H1 (cell line): ENCODE results near the gene PGBD5.

Source experiments
- BCL11A ChIP-seq, 2 experiments: IDR thresholded peaks; one replicate each; pipeline ENCODE4 v1.6.1; 2011; ENCODE audit warnings: low read depth in 2 of 2, low read length in 2 of 2, mild to moderate bottlenecking in 2 of 2
- CHD1 ChIP-seq: IDR thresholded peaks from 2 replicates; pipeline ENCODE4 v1.6.1; 2012; ENCODE audit warnings: low read depth, low read length, improper control_type of control experiment
- EGR1 ChIP-seq: IDR thresholded peaks from 2 replicates; pipeline ENCODE4 v1.6.1; 2011; ENCODE audit warnings: low read depth, low read length, borderline replicate concordance
- EZH2 ChIP-seq: fragments of 200-600 bp; sonication (generic); IDR thresholded peaks from 2 replicates; pipeline ENCODE4 v1.7.1; 2012; ENCODE audit warnings: low read depth, mild to moderate bottlenecking, moderate library complexity, low read length, inconsistent platforms; ENCODE audit not compliant: severe bottlenecking
- MAFK ChIP-seq: IDR thresholded peaks from 2 replicates; pipeline ENCODE4 v1.6.1; 2012; ENCODE audit warnings: low read depth, mild to moderate bottlenecking, improper control_type of control experiment, low read length
- RAD21 ChIP-seq, 2 experiments: IDR thresholded peaks in 1 of 2; conservative IDR thresholded peaks in 1 of 2; 2 replicates each; pipeline ENCODE4 v1.6.1; 2011; ENCODE audit warnings: low read depth in 2 of 2, low read length in 2 of 2, improper control_type of control experiment in 1 of 2, inconsistent platforms in 1 of 2, mild to moderate bottlenecking in 1 of 2, moderate library complexity in 1 of 2
- RXRA ChIP-seq: IDR thresholded peaks from 2 replicates; pipeline ENCODE4 v1.6.1; 2011; ENCODE audit warnings: low read depth, mild to moderate bottlenecking, low read length, moderate library complexity; ENCODE audit not compliant: insufficient read depth
- SP4 ChIP-seq: IDR thresholded peaks from 2 replicates; pipeline ENCODE4 v1.6.1; 2012; ENCODE audit warnings: low read length, inconsistent platforms
- TBP ChIP-seq: IDR thresholded peaks from 2 replicates; pipeline ENCODE4 v1.6.1; 2011; ENCODE audit warnings: low read depth, low read length, improper control_type of control experiment
- TF ChIP-seq, protein P1 (sequence below), 3 experiments: IDR thresholded peaks; 1 replicate in 2 of 3; 2 replicates in 1 of 3; pipeline versions ENCODE4 v1.5.1 to v1.6.1; 2011; ENCODE audit warnings: low read length in 3 of 3, mild to moderate bottlenecking in 3 of 3, inconsistent platforms in 2 of 3, low read depth in 1 of 3, moderate library complexity in 1 of 3; ENCODE audit not compliant: insufficient read depth in 1 of 3; ENCODE audit errors: control extremely low read depth in 1 of 3
- TF ChIP-seq, protein P2 (sequence below): IDR thresholded peaks from 2 replicates; pipeline ENCODE4 v1.6.1; 2011; ENCODE audit warnings: low read depth, mild to moderate bottlenecking, low read length; ENCODE audit not compliant: insufficient read depth
- TF ChIP-seq, protein P3 (sequence below): fragments of 300-600 bp; sonication (generic); IDR thresholded peaks from 2 replicates; pipeline ENCODE4 v1.7.1; 2012; ENCODE audit warnings: low read length, moderate library complexity, mild to moderate bottlenecking, inconsistent platforms; ENCODE audit not compliant: insufficient replicate concordance

DNA sequence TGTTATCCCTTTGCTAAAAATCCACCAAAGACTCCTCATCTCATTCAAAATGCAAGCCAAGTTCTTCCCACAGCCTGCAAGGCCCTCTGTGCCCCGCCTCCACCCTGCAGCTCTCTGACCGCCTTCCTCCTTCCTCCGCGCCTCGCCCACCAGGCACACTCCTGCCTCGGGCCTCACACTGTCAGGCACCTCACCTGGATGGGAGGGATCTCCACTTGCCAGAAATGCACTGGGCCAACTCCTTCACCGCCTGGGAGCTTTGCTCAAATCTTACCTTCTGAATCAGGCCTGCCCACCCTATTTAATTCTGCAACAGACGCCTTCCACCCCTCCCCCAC, 26.2 kb downstream of the PGBD5 start:
- no peak for TF ChIP-seq CHD1
- TF ChIP-seq, protein P1, sequence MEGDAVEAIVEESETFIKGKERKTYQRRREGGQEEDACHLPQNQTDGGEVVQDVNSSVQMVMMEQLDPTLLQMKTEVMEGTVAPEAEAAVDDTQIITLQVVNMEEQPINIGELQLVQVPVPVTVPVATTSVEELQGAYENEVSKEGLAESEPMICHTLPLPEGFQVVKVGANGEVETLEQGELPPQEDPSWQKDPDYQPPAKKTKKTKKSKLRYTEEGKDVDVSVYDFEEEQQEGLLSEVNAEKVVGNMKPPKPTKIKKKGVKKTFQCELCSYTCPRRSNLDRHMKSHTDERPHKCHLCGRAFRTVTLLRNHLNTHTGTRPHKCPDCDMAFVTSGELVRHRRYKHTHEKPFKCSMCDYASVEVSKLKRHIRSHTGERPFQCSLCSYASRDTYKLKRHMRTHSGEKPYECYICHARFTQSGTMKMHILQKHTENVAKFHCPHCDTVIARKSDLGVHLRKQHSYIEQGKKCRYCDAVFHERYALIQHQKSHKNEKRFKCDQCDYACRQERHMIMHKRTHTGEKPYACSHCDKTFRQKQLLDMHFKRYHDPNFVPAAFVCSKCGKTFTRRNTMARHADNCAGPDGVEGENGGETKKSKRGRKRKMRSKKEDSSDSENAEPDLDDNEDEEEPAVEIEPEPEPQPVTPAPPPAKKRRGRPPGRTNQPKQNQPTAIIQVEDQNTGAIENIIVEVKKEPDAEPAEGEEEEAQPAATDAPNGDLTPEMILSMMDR (IDR thresholded peaks at IDR 0.05; ENCODE audit: control extremely low read depth in 1 of 3, insufficient read depth in 1 of 3, low read depth in 1 of 3, low read length in 3 of 3) = no peak
- TF ChIP-seq RAD21 (IDR thresholded peaks at IDR 0.05 in 1 of 2, conservative IDR thresholded peaks at IDR 0.05 in 1 of 2; ENCODE audit: low read depth in 2 of 2, low read length in 2 of 2) = no peak
- no peak for TF ChIP-seq RXRA
- TF ChIP-seq TBP = no peak
- TF ChIP-seq EZH2 = no peak
- TF ChIP-seq EGR1 = no peak
- no peak for TF ChIP-seq SP4
- no peak for TF ChIP-seq BCL11A (IDR thresholded peaks at IDR 0.05; ENCODE audit: low read depth in 2 of 2, low read length in 2 of 2)
- TF ChIP-seq MAFK = no peak
- TF ChIP-seq, protein P2, sequence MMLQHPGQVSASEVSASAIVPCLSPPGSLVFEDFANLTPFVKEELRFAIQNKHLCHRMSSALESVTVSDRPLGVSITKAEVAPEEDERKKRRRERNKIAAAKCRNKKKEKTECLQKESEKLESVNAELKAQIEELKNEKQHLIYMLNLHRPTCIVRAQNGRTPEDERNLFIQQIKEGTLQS = no peak
- TF ChIP-seq, protein P3, sequence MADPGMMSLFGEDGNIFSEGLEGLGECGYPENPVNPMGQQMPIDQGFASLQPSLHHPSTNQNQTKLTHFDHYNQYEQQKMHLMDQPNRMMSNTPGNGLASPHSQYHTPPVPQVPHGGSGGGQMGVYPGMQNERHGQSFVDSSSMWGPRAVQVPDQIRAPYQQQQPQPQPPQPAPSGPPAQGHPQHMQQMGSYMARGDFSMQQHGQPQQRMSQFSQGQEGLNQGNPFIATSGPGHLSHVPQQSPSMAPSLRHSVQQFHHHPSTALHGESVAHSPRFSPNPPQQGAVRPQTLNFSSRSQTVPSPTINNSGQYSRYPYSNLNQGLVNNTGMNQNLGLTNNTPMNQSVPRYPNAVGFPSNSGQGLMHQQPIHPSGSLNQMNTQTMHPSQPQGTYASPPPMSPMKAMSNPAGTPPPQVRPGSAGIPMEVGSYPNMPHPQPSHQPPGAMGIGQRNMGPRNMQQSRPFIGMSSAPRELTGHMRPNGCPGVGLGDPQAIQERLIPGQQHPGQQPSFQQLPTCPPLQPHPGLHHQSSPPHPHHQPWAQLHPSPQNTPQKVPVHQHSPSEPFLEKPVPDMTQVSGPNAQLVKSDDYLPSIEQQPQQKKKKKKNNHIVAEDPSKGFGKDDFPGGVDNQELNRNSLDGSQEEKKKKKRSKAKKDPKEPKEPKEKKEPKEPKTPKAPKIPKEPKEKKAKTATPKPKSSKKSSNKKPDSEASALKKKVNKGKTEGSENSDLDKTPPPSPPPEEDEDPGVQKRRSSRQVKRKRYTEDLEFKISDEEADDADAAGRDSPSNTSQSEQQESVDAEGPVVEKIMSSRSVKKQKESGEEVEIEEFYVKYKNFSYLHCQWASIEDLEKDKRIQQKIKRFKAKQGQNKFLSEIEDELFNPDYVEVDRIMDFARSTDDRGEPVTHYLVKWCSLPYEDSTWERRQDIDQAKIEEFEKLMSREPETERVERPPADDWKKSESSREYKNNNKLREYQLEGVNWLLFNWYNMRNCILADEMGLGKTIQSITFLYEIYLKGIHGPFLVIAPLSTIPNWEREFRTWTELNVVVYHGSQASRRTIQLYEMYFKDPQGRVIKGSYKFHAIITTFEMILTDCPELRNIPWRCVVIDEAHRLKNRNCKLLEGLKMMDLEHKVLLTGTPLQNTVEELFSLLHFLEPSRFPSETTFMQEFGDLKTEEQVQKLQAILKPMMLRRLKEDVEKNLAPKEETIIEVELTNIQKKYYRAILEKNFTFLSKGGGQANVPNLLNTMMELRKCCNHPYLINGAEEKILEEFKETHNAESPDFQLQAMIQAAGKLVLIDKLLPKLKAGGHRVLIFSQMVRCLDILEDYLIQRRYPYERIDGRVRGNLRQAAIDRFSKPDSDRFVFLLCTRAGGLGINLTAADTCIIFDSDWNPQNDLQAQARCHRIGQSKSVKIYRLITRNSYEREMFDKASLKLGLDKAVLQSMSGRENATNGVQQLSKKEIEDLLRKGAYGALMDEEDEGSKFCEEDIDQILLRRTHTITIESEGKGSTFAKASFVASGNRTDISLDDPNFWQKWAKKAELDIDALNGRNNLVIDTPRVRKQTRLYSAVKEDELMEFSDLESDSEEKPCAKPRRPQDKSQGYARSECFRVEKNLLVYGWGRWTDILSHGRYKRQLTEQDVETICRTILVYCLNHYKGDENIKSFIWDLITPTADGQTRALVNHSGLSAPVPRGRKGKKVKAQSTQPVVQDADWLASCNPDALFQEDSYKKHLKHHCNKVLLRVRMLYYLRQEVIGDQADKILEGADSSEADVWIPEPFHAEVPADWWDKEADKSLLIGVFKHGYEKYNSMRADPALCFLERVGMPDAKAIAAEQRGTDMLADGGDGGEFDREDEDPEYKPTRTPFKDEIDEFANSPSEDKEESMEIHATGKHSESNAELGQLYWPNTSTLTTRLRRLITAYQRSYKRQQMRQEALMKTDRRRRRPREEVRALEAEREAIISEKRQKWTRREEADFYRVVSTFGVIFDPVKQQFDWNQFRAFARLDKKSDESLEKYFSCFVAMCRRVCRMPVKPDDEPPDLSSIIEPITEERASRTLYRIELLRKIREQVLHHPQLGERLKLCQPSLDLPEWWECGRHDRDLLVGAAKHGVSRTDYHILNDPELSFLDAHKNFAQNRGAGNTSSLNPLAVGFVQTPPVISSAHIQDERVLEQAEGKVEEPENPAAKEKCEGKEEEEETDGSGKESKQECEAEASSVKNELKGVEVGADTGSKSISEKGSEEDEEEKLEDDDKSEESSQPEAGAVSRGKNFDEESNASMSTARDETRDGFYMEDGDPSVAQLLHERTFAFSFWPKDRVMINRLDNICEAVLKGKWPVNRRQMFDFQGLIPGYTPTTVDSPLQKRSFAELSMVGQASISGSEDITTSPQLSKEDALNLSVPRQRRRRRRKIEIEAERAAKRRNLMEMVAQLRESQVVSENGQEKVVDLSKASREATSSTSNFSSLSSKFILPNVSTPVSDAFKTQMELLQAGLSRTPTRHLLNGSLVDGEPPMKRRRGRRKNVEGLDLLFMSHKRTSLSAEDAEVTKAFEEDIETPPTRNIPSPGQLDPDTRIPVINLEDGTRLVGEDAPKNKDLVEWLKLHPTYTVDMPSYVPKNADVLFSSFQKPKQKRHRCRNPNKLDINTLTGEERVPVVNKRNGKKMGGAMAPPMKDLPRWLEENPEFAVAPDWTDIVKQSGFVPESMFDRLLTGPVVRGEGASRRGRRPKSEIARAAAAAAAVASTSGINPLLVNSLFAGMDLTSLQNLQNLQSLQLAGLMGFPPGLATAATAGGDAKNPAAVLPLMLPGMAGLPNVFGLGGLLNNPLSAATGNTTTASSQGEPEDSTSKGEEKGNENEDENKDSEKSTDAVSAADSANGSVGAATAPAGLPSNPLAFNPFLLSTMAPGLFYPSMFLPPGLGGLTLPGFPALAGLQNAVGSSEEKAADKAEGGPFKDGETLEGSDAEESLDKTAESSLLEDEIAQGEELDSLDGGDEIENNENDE = no peak
